HepG2 (cell line): ENCODE data around the gene SEMA3B. TPM values are rescaled to one million over a fixed set of nuclear protein-coding genes. Genes with fewer than 3 reads are reported as not detected.

Experiments
- CBX1 ChIP-seq: IDR thresholded peaks from one replicate; pipeline ENCODE4 v1.6.1; 2016; ENCODE audit warnings: antibody characterized with exemption, low read depth
- HIC2 ChIP-seq: sonication (generic); formaldehyde crosslinking; IDR thresholded peaks from 2 replicates; pipeline ENCODE4 v1.9.0; 2022; ENCODE audit warnings: low read depth, missing genetic modification reagents
- MAFK ChIP-seq, 2 experiments: IDR thresholded peaks in 1 of 2; conservative IDR thresholded peaks in 1 of 2; 2 replicates each; pipeline ENCODE4 v1.6.1; 2011; ENCODE audit warnings: improper control_type of control experiment in 2 of 2, low read length in 2 of 2
- MTA3 ChIP-seq: sonication (generic); formaldehyde crosslinking; IDR thresholded peaks from 2 replicates; pipeline ENCODE4 v1.4.0; 2020; ENCODE audit warnings: missing genetic modification reagents
- NFIC ChIP-seq: IDR thresholded peaks from 2 replicates; pipeline ENCODE4 v1.6.1; 2012; ENCODE audit warnings: mild to moderate bottlenecking, low read length, inconsistent platforms
- PAXIP1 ChIP-seq: sonication (generic); formaldehyde crosslinking; conservative IDR thresholded peaks from 2 replicates; pipeline ENCODE4 v1.4.0; 2020; ENCODE audit warnings: mild to moderate bottlenecking, missing genetic modification reagents, moderate library complexity
- PPARG ChIP-seq: conservative IDR thresholded peaks from 2 replicates; pipeline ENCODE4 v1.6.1; 2016; ENCODE audit warnings: missing biosample characterization, missing genetic modification reagents
- RBFOX2 ChIP-seq: fragments of 200-400 bp; formaldehyde crosslinking; IDR thresholded peaks from 2 replicates; pipeline ENCODE4 v1.6.1; 2017; ENCODE audit warnings: low read depth, mild to moderate bottlenecking, low read length
- RFX5 ChIP-seq: IDR thresholded peaks from 2 replicates; pipeline ENCODE4 v1.6.1; 2011; ENCODE audit warnings: low read depth, low read length, improper control_type of control experiment
- THRA ChIP-seq: sonication (generic); formaldehyde crosslinking; IDR thresholded peaks from 2 replicates; pipeline ENCODE4 v1.4.0; 2020; ENCODE audit warnings: missing genetic modification reagents, borderline replicate concordance
- ZNF317 ChIP-seq: sonication (generic); formaldehyde crosslinking; IDR thresholded peaks from 2 replicates; pipeline ENCODE4 v1.5.0; 2020; ENCODE audit warnings: mild to moderate bottlenecking, missing genetic modification reagents
- ZNF329 ChIP-seq: sonication (generic); formaldehyde crosslinking; IDR thresholded peaks from 2 replicates; pipeline ENCODE4 v1.9.0; 2021; ENCODE audit warnings: low read depth, mild to moderate bottlenecking, missing genetic modification reagents
- ZNF629 ChIP-seq: sonication (generic); formaldehyde crosslinking; conservative IDR thresholded peaks from 2 replicates; pipeline ENCODE4 v1.5.0; 2020; ENCODE audit warnings: missing genetic modification reagents
- polyA plus RNA-seq, 8 experiments: library from polyadenylated mRNA; depleted of rRNA in 3 of 8; stranded (reverse) in 7 of 8; unstranded in 1 of 8; fragments of >200 nt; fragmentation: Illumina TruSeq in 4 of 8; extraction: Trizol in 4 of 8; gene quantifications; 2 replicates each; pipeline versions ENCODE4 v1.2.1 to v1.2.3, GENCODE V29; 2011 to 2016; ENCODE audit warnings: low read depth in 4 of 8, missing spikeins in 1 of 8, mixed read lengths in 1 of 8; ENCODE audit not compliant: insufficient read depth in 1 of 8
- total RNA-seq, 5 experiments: library from RNA; depleted of rRNA; stranded (reverse); fragments of >200 nt; fragmentation: Illumina TruSeq; extraction: Trizol; gene quantifications; 2 replicates each; pipeline ENCODE4 v1.2.3, GENCODE V29; 2016; ENCODE audit warnings: low read depth in 1 of 5
- TF ChIP-seq, protein P1 (sequence below): IDR thresholded peaks from 2 replicates; pipeline ENCODE4 v1.6.1; 2016; ENCODE audit warnings: missing biosample characterization, missing genetic modification reagents, low read depth
- TF ChIP-seq, protein P2 (sequence below): sonication (generic); formaldehyde crosslinking; IDR thresholded peaks from 2 replicates; pipeline ENCODE4 v1.4.0; 2020; ENCODE audit warnings: mild to moderate bottlenecking, missing genetic modification reagents

The SEMA3B gene
- total and polyA plus RNA-seq, 2 of the 13 experiments (the other 11 are each of a cell fraction or from before 2014, with no cell fraction given), result 93.2 to 158 TPM

GRCh38 chr3:50322386-50323091 lies 53.6 kb downstream of the SEMA3B start, which contains the start of gene HYAL2 (continued):
- TF ChIP-seq, protein P1, sequence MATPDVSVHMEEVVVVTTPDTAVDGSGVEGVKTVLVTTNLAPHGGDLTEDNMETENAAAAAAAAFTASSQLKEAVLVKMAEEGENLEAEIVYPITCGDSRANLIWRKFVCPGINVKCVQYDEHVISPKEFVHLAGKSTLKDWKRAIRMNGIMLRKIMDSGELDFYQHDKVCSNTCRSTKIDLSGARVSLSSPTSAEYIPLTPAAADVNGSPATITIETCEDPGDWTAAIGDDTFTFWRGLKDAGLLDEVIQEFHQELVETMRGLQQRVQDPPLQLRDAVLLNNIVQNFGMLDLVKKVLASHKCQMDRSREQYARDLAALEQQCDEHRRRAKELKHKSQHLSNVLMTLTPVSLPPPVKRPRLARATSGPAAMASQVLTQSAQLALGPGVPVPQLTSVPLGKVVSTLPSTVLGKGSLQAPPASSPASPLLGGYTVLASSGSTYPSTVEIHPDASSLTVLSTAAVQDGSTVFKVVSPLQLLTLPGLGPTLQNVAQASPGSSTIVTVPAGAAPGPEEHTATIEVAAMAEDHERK (CRISPR knock-in tag), result no peak
- TF ChIP-seq THRA (CRISPR knock-in tag) (peak; percentile 31; the same call in 1 of the 2 replicates), ZNF629 (CRISPR knock-in tag) (no peak), PPARG (CRISPR knock-in tag) (no peak), CBX1 (no peak), PAXIP1 (CRISPR knock-in tag) (peak; percentile 42; the same call in 1 of the 2 replicates), NFIC (no peak), ZNF317 (CRISPR knock-in tag) (no peak), MTA3 (CRISPR knock-in tag) (no peak), HIC2 (0 out of 2 replicates have a peak, but pooled peaks have one; percentile 37), RFX5 (no peak), MAFK (conservative IDR thresholded peaks at IDR 0.05 in 1 of 2, IDR thresholded peaks at IDR 0.05 in 1 of 2; ENCODE audit: low read length in 2 of 2) (no peak), ZNF329 (no peak), RBFOX2 (peak; percentile 86)
- TF ChIP-seq, protein P2, sequence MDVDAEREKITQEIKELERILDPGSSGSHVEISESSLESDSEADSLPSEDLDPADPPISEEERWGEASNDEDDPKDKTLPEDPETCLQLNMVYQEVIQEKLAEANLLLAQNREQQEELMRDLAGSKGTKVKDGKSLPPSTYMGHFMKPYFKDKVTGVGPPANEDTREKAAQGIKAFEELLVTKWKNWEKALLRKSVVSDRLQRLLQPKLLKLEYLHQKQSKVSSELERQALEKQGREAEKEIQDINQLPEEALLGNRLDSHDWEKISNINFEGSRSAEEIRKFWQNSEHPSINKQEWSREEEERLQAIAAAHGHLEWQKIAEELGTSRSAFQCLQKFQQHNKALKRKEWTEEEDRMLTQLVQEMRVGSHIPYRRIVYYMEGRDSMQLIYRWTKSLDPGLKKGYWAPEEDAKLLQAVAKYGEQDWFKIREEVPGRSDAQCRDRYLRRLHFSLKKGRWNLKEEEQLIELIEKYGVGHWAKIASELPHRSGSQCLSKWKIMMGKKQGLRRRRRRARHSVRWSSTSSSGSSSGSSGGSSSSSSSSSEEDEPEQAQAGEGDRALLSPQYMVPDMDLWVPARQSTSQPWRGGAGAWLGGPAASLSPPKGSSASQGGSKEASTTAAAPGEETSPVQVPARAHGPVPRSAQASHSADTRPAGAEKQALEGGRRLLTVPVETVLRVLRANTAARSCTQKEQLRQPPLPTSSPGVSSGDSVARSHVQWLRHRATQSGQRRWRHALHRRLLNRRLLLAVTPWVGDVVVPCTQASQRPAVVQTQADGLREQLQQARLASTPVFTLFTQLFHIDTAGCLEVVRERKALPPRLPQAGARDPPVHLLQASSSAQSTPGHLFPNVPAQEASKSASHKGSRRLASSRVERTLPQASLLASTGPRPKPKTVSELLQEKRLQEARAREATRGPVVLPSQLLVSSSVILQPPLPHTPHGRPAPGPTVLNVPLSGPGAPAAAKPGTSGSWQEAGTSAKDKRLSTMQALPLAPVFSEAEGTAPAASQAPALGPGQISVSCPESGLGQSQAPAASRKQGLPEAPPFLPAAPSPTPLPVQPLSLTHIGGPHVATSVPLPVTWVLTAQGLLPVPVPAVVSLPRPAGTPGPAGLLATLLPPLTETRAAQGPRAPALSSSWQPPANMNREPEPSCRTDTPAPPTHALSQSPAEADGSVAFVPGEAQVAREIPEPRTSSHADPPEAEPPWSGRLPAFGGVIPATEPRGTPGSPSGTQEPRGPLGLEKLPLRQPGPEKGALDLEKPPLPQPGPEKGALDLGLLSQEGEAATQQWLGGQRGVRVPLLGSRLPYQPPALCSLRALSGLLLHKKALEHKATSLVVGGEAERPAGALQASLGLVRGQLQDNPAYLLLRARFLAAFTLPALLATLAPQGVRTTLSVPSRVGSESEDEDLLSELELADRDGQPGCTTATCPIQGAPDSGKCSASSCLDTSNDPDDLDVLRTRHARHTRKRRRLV, result peak; percentile 32; the same call in 1 of the 2 replicates
